OCI-LY7 (cell line): ENCODE results near the gene C1orf185. TPM values are rescaled to one million over a fixed set of nuclear protein-coding genes. Genes with fewer than 3 reads are reported as not detected.
A peak's percentile ranks its signal among the peaks of the same experiment; 100 is the strongest.

Experiments
- BruUV-seq: library from RNA; stranded (reverse); fragments of 400-500 nt; replicated peaks from 2 replicates; lab custom pipeline; 2021; lab: Mats Ljungman, UMichigan
- CTCF ChIA-PET: fragments of 300-600 bp; sonication (Branson Sonifier 250); formaldehyde crosslinking; loops from one replicate; lab custom pipeline; 2022; ENCODE audit warnings: antibody characterized with exemption; ENCODE audit not compliant: unreplicated experiment; lab: Charles Lee
- POLR2A ChIA-PET: fragments of 300-600 bp; sonication (Branson Sonifier 250); formaldehyde crosslinking; loops from one replicate; lab custom pipeline; 2022; ENCODE audit warnings: antibody characterized with exemption; lab: Charles Lee
- DNase-seq: peaks from one replicate; pipeline ENCODE4 v3.0.0-alpha.2; 2015; ENCODE audit warnings: low spot score
- H2AFZ ChIP-seq: fragments of 200-600 bp; sonication (generic), shearing (Covaris generic); 2 replicates; pipeline ENCODE4 v1.6.1; 2014; ENCODE audit warnings: mild to moderate bottlenecking, antibody characterized with exemption, low read length, moderate library complexity
- H3K27ac ChIP-seq: fragments of 200-600 bp; sonication (generic); 2 replicates; pipeline ENCODE4 v1.5.1; 2014; ENCODE audit warnings: mixed run types, low read depth, mild to moderate bottlenecking, moderate library complexity, low read length, inconsistent platforms; ENCODE audit not compliant: poor library complexity, severe bottlenecking
- H3K36me3 ChIP-seq: fragments of 200-600 bp; sonication (generic); 2 replicates; pipeline ENCODE4 v1.6.1; 2014; ENCODE audit warnings: mild to moderate bottlenecking, antibody characterized with exemption, low read length, moderate library complexity, mixed read lengths; ENCODE audit not compliant: insufficient read depth
- H3K4me1 ChIP-seq: fragments of 200-600 bp; sonication (generic); 2 replicates; pipeline ENCODE4 v1.5.1; 2014; ENCODE audit warnings: mild to moderate bottlenecking, low read length; ENCODE audit not compliant: insufficient read depth, poor library complexity, severe bottlenecking
- H3K4me2 ChIP-seq: fragments of 200-600 bp; sonication (generic); 2 replicates; pipeline ENCODE4 v1.6.1; 2014; ENCODE audit warnings: mild to moderate bottlenecking, low read length
- H3K4me3 ChIP-seq: fragments of 200-600 bp; sonication (generic); 2 replicates; pipeline ENCODE4 v1.5.1; 2014; ENCODE audit warnings: mild to moderate bottlenecking, low read depth, low read length; ENCODE audit not compliant: poor library complexity, severe bottlenecking
- H3K79me2 ChIP-seq: fragments of 200-600 bp; sonication (generic); 2 replicates; pipeline ENCODE4 v1.6.1; 2016; ENCODE audit warnings: low read depth, mild to moderate bottlenecking, low read length, moderate library complexity, mixed read lengths; ENCODE audit not compliant: insufficient read depth
- H3K9me2 ChIP-seq: fragments of 200-600 bp; sonication (generic); 2 replicates; pipeline ENCODE4 v1.6.1; 2016; ENCODE audit warnings: mild to moderate bottlenecking, low read length, mixed read lengths; ENCODE audit not compliant: insufficient read depth
- H3K9me3 ChIP-seq: fragments of 200-600 bp; sonication (generic); 2 replicates; pipeline ENCODE4 v1.6.1; 2014; ENCODE audit warnings: mild to moderate bottlenecking, mixed run types, low read length, mixed read lengths
- H4K20me1 ChIP-seq: fragments of 200-600 bp; sonication (generic); 2 replicates; pipeline ENCODE4 v1.6.1; 2014; ENCODE audit warnings: mild to moderate bottlenecking, antibody characterized with exemption, low read length, moderate library complexity, mixed read lengths; ENCODE audit not compliant: insufficient read depth
- EZH2phosphoT487 ChIP-seq: fragments of 200-600 bp; sonication (generic); IDR thresholded peaks from 2 replicates; pipeline ENCODE4 v1.6.1; 2018; ENCODE audit warnings: low read depth, borderline replicate concordance, mild to moderate bottlenecking, mixed run types, antibody characterized with exemption, low read length, moderate library complexity, mixed read lengths
- intact Hi-C: fragments of 100-400 bp; cut with micrococcal nuclease; formaldehyde crosslinking; loops from one replicate; pipeline ENCODE4 v1.10.0; 2022; ENCODE audit not compliant: unreplicated experiment
- microRNA-seq: library from miRNA; unstranded; fragments of <30 nt; microRNA quantifications from one replicate; pipeline ENCODE4 v1.2.0, GENCODE V29; 2022; ENCODE audit warnings: borderline replicate concordance
- small RNA-seq: library from RNA; depleted of rRNA; stranded (forward); fragments of <200 nt; gene quantifications from one replicate; pipeline ENCODE3, GENCODE V24; 2014
- total RNA-seq, 2 experiments: library from RNA; depleted of rRNA in 1 of 2; stranded (reverse); fragments of >200 nt in 1 of 2; shearing (Covaris generic) in 1 of 2; gene quantifications; 2 replicates each; pipeline ENCODE4 v1.2.3, GENCODE V29; 2014 to 2022
- TF ChIP-seq, protein P1 (sequence below): fragments of 200-600 bp; sonication (generic); conservative IDR thresholded peaks from 2 replicates; pipeline ENCODE4 v1.5.1; 2014; ENCODE audit warnings: mild to moderate bottlenecking, antibody characterized with exemption, low read length, moderate library complexity, mixed read lengths

C1orf185 gene
- total RNA-seq, 2 experiments from 2014 or later: not detected

DNA sequence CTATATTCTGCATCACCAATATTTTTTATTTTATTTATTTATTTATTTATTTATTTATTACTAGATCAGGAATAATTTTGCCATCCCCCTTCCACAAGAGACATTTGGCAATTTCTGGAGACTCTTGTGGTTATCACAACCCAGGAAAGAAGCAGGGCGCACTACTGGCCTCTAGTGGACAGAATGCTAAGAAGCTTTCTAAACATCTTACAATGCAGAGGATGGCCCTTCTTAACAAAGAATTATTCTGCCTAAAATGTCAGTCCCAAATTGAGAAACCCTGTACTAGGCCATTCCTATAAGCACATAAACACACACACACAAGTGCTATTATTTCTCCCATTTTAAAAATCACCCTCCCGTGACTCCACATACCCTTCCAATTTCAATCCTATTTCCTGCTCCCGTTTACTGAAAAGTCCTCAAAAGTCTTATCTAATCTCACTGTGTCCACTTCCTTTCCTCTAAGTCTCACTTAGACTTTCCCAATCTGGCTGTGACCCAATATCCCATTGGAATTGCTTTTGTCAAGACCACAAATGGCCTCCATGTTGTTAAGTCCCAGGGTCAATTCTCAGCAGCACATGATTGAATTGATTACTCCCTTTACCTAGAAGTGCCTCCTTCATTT lies 90.3 kb downstream of the C1orf185 start:
- no peak overlapping the region for H3K4me2 ChIP-seq

DNA sequence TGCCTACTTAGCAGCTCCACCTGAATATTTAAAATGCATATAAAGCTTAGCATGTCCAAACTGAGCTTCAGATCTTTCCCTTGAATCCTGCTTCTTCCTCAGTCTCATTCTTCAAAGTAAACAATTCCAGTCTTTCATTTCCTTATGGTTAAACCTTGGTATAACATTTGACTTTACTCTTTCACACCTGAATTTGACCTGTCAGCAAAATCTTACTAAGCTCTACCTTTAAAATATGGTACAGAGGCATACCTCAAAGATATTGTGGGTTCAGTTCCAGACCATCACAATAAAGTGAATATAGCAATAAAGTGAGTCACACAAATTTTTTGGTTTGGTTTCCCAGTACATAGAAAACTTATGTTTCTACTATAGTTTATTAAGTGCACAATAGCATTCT lies 91.5 kb downstream of the C1orf185 start:
- no peaks in the 10 kb centered on the region for H3K36me3 ChIP-seq
- H2AFZ ChIP-seq: no peak overlapping the region
- H3K9me2 ChIP-seq: no peaks in the 10 kb centered on the region
- H3K79me2 ChIP-seq: no peaks in the 10 kb centered on the region
- ChIA-PET POLR2A (no interaction called here), CTCF (no interaction called here)
- DNase-seq: no peak
- TF ChIP-seq, protein P1, sequence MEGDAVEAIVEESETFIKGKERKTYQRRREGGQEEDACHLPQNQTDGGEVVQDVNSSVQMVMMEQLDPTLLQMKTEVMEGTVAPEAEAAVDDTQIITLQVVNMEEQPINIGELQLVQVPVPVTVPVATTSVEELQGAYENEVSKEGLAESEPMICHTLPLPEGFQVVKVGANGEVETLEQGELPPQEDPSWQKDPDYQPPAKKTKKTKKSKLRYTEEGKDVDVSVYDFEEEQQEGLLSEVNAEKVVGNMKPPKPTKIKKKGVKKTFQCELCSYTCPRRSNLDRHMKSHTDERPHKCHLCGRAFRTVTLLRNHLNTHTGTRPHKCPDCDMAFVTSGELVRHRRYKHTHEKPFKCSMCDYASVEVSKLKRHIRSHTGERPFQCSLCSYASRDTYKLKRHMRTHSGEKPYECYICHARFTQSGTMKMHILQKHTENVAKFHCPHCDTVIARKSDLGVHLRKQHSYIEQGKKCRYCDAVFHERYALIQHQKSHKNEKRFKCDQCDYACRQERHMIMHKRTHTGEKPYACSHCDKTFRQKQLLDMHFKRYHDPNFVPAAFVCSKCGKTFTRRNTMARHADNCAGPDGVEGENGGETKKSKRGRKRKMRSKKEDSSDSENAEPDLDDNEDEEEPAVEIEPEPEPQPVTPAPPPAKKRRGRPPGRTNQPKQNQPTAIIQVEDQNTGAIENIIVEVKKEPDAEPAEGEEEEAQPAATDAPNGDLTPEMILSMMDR: no peak
- TF ChIP-seq EZH2phosphoT487: no peak
- no peaks in the 10 kb centered on the region for H4K20me1 ChIP-seq
- no peak overlapping the region for H3K4me3 ChIP-seq
- no peaks in the 10 kb centered on the region for H3K4me1 ChIP-seq
- no peak overlapping the region for H3K4me2 ChIP-seq
- no peaks in the 10 kb centered on the region for H3K9me3 ChIP-seq
- BruUV-seq: no TSS peak
- intact Hi-C loops: loop anchor here (5.0 to 10.0 kb wide), 2 partner anchors 101 to 421 kb away; no protein-coding TSS in a partner anchor
- no peak overlapping the region for H3K27ac ChIP-seq

More for the DNA sequence above, 90.3 kb downstream of the C1orf185 start:
- intact Hi-C loops: loop anchor here (5.0 to 10.0 kb wide), 2 partner anchors 102 to 420 kb away; no protein-coding TSS in a partner anchor
- peak; percentile 65 for DNase-seq
- Histone ChIP-seq H2AFZ (no peak overlapping the region), H4K20me1 (no peaks in the 10 kb centered on the region), H3K9me2 (no peaks in the 10 kb centered on the region), H3K36me3 (no peaks in the 10 kb centered on the region), H3K4me3 (no peak overlapping the region), H3K4me1 (no peaks in the 10 kb centered on the region), H3K79me2 (no peaks in the 10 kb centered on the region), H3K27ac (no peak overlapping the region), H3K9me3 (no peaks in the 10 kb centered on the region)
- ChIA-PET POLR2A (interaction anchor here (0.6 kb wide), 1 partner anchor 273 kb away, joined by 3 read pairs; no protein-coding TSS in a partner anchor), CTCF (no interaction called here)
- no TSS peak for BruUV-seq
- TF ChIP-seq, protein P1: peak; percentile 91
- TF ChIP-seq EZH2phosphoT487: no peak

Small RNA genes within 50 kb of the gene (microRNA-seq; reads per million reads assigned to microRNA genes)
- gene MIR4421: not detected
- not detected for gene MIR6500

Small RNA genes within 50 kb of the gene (small RNA-seq; reads per million reads assigned to genes)
- gene MIR4421 (not detected), gene MIR6500 (not detected), gene RF00019 (not detected)

Other genes starting within 250 kb of the C1orf185 start
- 42.3 and 57.5 TPM in 2 replicates for gene FAF1, start 142.0 kb upstream of the C1orf185 start, total RNA-seq (2014; rRNA removed; shearing (Covaris generic))
- 113 and 114 TPM in 2 replicates for gene FAF1, start 142.0 kb upstream of the C1orf185 start, total RNA-seq (2022)
- 46.6 and 55.6 TPM in 2 replicates for gene CDKN2C, start 132.0 kb upstream of the C1orf185 start, total RNA-seq (2014; rRNA removed; shearing (Covaris generic))
- 71.0 and 81.2 TPM in 2 replicates for gene CDKN2C, start 132.0 kb upstream of the C1orf185 start, total RNA-seq (2022)
- gene RNF11, start 134.0 kb downstream of the C1orf185 start, total RNA-seq (2014; rRNA removed; shearing (Covaris generic)): 4.8 and 5.7 TPM in 2 replicates
- 1.5 and 1.6 TPM in 2 replicates for gene RNF11, start 134.0 kb downstream of the C1orf185 start, total RNA-seq (2022)
- gene TTC39A, start 228.3 kb downstream of the C1orf185 start, total RNA-seq (2014; rRNA removed; shearing (Covaris generic)): not detected in 2 replicates
- gene TTC39A, start 228.3 kb downstream of the C1orf185 start, total RNA-seq (2022): not detected in 2 replicates